HL-60/S4 treated with phorbol 12-myristate 13-acetate at 8.2 ng/mL for 4 days and 3 days (cell line): ENCODE results near the gene UNC80.
"Not testable (repeated sequence)": the region's sequence is repeated elsewhere in the genome, so short reads cannot be mapped to it uniquely, and the experiment has no call there.

ENCODE experiments used
- in situ Hi-C: fragments of 300-500 bp; cut with MboI; formaldehyde crosslinking; loops from 2 replicates; pipeline ENCODE4 v1.15.0; 2022; ENCODE audit warnings: low sequenced_read_pairs

UNC80 gene

GRCh38 chr2:209771474-209772289 is at the start of gene UNC80:
Gene UNC80 (plus strand): TSS chr2:209771832. CDS start chr2:209772073, 241 bp downstream.
- in situ Hi-C loops: no loop called here

GRCh38 chr2:209726311-209726710 is 45.3 kb upstream of the UNC80 start:
- in situ Hi-C loops: no loop called here

DNA sequence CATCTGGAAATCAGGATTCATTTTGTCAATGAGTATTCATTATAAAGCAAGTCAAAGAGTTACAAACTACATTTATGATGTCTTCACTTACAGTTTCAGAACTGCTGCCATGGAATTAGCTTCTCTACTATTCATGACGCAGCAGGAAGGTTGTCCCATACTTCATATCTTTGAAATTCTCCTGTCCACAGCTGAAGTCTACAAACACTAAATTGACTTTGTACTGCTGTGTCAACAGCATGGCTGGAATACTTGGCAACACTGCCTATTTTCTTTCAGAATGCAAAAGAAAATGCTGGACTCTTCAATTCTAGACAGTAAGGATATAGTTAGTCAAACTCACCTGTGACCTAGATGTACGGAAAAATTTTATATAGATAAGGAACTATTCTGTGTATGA is 44.6 kb upstream of the UNC80 start:
- in situ Hi-C loops: no loop called here

DNA sequence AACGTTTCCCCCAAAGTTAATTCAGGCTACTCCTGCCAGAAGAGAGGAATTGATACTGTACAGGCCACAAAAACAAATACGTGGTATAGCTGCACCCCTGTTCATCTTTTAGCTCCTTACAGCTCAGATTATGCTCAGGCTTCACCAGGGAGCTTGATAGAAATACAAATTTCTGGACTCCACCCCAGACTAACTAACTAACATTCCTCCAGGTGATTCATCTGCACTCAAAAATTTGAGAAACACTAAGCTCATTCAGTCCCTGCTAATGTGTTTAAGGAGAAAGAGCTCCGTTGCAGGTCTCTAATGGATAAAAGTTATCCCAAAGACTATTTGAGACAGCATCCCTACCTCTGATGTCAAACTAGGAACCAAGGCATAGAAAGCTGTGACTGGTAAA is 36.8 kb upstream of the UNC80 start:
- in situ Hi-C loops: no loop called here

- in situ Hi-C loops: no loop called here
These were observed 29.7 kb upstream of the UNC80 start for GRCh38 chr2:209741953-209742352.

DNA sequence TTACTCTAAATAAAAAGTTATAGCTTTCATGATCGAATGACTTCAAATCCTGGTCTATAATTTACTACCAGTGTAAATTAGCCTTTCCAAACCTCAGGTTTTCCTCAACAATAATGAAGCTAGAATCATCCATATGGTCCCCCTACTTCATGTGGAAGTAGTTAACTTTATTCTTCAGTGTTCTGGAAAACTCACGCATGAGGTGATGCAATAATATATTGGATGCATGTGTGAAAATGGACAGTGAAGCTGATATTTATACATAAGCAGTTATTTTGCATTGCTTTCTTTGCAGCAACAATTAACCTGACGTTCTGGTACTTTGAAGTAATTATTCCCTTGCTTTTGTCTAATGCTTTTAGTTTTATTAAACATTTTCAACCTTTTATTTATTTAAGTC is 18.6 kb upstream of the UNC80 start:
- in situ Hi-C loops: no loop called here

DNA sequence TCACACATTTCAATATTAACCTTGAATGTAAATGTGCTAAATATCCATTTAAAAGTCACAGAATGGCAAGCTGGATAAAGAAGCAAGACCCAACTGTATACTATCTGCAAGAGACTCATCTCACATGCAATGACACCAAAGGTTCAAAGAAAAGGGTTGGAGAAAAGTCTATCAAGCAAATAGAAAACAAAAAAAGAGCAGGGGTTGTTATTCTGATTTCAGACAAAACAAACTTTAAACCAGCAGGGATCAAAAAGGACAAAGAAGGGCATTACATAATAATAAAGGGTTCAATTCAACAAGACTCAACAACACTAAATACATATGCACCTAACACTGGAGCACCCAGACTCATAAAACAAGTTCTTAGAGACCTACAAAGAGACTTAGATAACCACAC is 14.5 kb upstream of the UNC80 start:
- in situ Hi-C loops: no loop called here

DNA sequence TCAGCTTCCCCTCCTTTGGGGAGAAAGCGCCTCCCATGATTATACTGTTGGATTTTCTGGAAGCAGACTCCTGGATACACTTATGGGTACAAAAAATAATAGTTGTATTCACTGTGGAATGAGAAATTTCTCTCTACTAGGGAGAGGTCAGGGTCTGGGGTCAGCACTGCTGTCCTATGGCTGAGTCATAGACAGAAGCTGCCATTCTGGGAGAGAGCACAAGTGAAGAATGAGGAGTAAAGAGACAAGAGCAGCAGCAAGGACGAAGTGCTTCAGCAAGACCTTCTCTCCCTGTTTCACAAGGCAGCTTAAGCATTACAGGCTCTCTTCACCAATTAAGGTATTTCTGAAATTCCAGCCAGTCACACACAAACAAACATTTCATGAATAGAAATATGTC is 10.1 kb upstream of the UNC80 start:
- in situ Hi-C loops: no loop called here

- in situ Hi-C loops: no loop called here
These were observed 9.1 kb upstream of the UNC80 start for GRCh38 chr2:209762563-209762962.

GRCh38 chr2:209763106-209763505 is 8.5 kb upstream of the UNC80 start:
- in situ Hi-C loops: no loop called here

GRCh38 chr2:209766613-209767012 is 5.0 kb upstream of the UNC80 start:
- in situ Hi-C loops: no loop called here

GRCh38 chr2:209767316-209767715 is 4.3 kb upstream of the UNC80 start:
- in situ Hi-C loops: no loop called here

- in situ Hi-C loops: no loop called here
These were observed 3.1 kb upstream of the UNC80 start for GRCh38 chr2:209768557-209768956.

DNA sequence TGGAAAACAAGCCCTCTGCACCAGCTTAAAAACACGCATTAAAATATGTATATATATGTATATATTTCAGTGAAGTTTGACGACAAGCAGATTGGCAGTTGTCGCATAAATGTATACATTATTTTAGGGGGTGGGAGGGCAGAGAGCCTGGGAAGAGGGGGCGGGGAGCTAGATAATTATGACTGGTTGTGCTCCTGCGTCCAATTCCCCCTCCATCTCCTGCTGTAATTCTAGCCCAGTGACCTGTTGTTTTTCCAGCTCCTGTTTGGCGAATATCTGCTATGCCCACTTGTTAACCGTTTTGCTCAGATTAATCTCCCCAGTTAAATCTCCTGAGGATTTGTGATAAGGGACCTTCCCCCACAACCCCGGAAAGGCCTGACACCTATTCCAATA is 656 bp downstream of the UNC80 start:
- in situ Hi-C loops: no loop called here

DNA sequence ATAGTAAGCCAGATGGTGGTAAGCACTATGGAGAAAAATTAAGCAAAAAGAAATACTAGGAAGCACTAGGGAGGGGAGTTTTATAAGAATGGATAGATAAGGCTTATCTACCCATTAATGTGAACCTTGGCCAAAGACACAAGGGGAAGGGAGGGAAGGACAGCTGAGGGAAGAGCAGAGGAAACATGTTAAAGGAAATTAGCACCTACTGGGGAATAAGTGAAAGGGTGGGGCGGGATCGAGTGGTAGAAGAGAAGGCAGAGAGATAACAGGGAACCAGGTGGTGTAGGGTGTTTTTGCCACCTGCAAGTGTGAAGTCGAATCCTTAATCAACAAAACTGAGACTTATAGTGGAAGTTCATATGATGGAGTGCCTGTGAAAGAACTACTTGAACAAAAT is 1.7 kb downstream of the UNC80 start:
- in situ Hi-C loops: no loop called here

DNA sequence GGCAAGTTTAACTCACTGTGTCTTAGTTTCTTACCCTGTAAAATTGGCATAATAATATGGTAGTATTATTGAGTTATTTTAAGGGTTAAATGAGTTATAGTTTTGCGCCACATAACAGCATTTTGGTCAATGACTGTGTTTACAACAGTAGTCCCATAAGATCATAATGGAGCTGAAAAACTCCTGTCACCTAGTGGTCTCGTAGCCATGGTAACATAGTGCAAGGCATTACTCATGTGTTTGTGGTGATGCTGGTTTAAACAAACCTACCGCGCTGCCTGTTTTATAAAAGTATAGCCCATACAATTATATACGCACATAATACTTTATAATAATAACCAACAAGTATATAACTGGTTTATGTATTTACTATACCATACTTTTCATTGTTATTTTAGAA is 15.8 kb downstream of the UNC80 start:
- in situ Hi-C loops: no loop called here

DNA sequence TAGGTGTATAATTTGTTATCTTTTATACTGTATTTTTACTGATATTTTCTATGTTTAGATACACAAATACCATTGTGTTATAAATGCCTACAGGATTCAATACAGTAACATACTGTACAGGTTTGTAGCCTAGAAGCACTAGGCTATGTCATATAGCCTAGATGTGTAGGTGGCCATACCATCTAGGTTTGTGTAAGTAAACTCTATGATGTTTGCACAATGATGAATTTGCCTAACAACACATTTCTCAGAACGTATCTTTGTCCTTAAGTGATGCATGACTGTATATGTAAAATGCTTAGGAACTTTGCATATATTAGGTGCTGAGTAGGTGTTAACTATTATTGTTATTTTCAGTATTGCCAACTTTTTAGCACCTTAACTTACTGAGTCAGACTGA is 17.3 kb downstream of the UNC80 start:
- in situ Hi-C loops: no loop called here

DNA sequence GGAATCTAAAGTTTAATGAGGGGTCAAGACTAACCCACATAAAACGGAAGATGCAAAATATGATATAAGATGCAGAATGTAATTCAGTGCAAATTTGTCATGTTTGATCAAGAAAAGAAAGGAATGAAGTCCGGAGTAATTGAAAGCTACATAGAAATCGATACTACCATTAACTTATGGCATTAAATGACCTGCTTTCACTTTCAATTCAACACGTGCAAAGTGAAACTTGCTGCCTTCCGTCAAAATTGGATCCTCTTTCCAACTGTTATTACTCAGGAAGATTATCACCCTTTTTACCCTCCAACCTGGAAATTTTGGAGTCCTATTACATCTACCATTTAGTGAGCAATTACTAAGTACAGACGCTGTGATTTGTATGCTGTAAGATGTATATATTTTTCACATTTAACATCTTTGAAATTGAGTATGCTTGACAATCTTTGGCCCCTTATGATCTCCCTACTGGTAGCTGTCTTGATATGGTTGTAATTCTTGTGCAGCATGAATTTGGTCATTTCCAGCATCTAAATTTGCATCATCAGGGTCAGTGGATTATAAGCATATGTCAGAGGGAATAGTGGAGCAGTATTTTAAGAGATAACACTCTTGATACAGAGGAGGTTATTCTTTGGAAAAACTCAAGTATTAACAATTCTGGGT is 18.6 kb downstream of the UNC80 start:
- in situ Hi-C loops: no loop called here

GRCh38 chr2:209791151-209791550 is 19.5 kb downstream of the UNC80 start:
- in situ Hi-C loops: no loop called here

DNA sequence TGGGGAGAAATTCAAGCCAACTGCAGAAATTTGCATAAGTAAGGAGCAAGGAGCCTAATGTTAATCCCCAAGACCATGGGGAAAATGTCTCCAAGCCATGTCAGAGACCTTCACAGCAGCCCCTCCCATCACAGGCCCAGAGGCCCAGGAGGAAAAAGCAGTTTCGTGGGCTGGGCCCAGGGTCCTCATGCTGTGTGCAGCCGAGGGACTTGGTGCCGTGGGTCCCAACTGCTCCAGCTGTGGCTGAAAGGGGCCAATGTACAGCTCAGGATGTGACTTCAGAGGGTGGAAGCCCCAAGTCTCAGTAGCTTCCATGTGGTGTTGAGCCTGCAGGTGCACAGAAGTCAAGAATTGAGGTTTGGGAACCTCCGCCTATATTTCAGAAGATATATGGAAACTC is 23.8 kb downstream of the UNC80 start:
- in situ Hi-C loops: not testable (repeated sequence)

DNA sequence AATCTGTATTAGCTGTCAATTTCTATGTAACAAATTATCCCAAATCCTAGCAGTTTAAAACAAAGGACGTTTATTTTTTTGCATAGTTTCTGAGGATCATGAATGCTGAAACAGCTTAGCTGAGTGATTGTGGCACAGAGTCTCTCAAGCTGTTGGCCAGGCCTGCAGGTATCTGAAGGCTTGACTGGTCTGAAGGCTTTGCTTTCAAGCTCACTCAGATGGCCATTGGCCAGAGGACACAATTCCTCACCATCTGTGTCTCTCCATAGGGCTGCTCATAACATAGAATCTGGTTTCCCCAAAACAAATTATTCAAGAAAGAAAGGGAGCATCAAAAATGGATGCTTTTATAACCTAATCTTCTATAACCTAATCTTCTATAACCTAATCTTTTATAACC is 33.7 kb downstream of the UNC80 start:
- in situ Hi-C loops: no loop called here

- in situ Hi-C loops: no loop called here
These were observed 34.7 kb downstream of the UNC80 start for GRCh38 chr2:209806318-209806717.

GRCh38 chr2:209808521-209808920 is 36.9 kb downstream of the UNC80 start:
- in situ Hi-C loops: no loop called here
